Chondrocyte (in vitro differentiated cells): ENCODE results near the gene SRL. TPM values are rescaled to one million over a fixed set of nuclear protein-coding genes. Genes with fewer than 3 reads are reported as not detected.
A peak's percentile ranks its signal among the peaks of the same experiment; 100 is the strongest.
"Not testable (repeated sequence)": the region's sequence is repeated elsewhere in the genome, so short reads cannot be mapped to it uniquely, and the experiment has no call there.

Experiments used
- DNase-seq: peaks from one replicate; pipeline ENCODE4 v3.0.0; 2021; ENCODE audit warnings: mixed read lengths, low spot score
- H3K27ac Mint-ChIP-seq: one replicate; pipeline ENCODE4 v1.8.0; 2021; ENCODE audit warnings: mild to moderate bottlenecking, moderate library complexity, mixed read lengths; ENCODE audit not compliant: unreplicated experiment
- H3K27me3 Mint-ChIP-seq: 2 replicates; pipeline ENCODE4 v1.8.0; 2021; ENCODE audit warnings: low read depth, mixed read lengths
- H3K36me3 Mint-ChIP-seq: 2 replicates; pipeline ENCODE4 v1.8.0; 2021; ENCODE audit warnings: low read depth, mixed read lengths
- H3K4me1 Mint-ChIP-seq: 2 replicates; pipeline ENCODE4 v1.8.0; 2021; ENCODE audit warnings: low read depth, mild to moderate bottlenecking, mixed read lengths
- H3K4me3 Mint-ChIP-seq: one replicate; pipeline ENCODE4 v1.8.0; 2021; ENCODE audit warnings: mild to moderate bottlenecking, moderate library complexity, mixed read lengths; ENCODE audit not compliant: unreplicated experiment
- H3K9me3 Mint-ChIP-seq: 2 replicates; pipeline ENCODE4 v1.8.0; 2021; ENCODE audit warnings: low read depth, mixed read lengths
- total RNA-seq: library from RNA; stranded (reverse); gene quantifications from 3 replicates; pipeline ENCODE4 v1.2.1, GENCODE V29; 2021
- TF ChIP-seq, protein P1 (sequence below): fragments of 200-600 bp; sonication (generic); IDR thresholded peaks from 2 replicates; pipeline ENCODE4 v1.5.0; 2021; ENCODE audit warnings: antibody characterized with exemption, mild to moderate bottlenecking, moderate library complexity

SRL gene
- total RNA-seq, 1 donor from 2014 or later, result not detected

DNA sequence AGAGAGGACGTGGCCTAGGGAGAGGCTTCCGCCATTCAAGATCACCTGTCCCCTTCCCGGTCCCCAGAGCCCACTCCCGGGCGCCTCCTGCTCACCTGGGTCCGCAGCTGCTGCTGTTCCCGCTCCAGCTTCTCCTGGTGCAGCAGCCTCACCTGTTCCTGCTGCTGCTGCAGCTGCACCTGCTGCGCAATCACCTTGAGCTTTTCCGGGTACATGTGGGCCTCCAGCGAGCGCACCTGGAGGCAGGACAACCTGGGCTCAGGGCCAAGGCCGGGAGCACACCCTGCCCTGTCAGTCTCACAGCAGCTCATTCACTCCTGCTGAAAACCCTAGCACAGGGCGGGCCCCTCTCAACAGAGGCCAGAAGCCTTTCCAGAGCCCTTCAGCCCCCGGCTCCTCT lies 18.5 kb upstream of the SRL start:
- Mint-ChIP-seq H3K27ac (no peak overlapping the region), H3K4me3 (no peak overlapping the region), H3K9me3 (no peaks in the 10 kb centered on the region), H3K4me1 (peaks cover 19% of the 10 kb centered on the region), H3K27me3 (no peaks in the 10 kb centered on the region), H3K36me3 (peaks cover 1% of the 10 kb centered on the region)
- TF ChIP-seq, protein P1, sequence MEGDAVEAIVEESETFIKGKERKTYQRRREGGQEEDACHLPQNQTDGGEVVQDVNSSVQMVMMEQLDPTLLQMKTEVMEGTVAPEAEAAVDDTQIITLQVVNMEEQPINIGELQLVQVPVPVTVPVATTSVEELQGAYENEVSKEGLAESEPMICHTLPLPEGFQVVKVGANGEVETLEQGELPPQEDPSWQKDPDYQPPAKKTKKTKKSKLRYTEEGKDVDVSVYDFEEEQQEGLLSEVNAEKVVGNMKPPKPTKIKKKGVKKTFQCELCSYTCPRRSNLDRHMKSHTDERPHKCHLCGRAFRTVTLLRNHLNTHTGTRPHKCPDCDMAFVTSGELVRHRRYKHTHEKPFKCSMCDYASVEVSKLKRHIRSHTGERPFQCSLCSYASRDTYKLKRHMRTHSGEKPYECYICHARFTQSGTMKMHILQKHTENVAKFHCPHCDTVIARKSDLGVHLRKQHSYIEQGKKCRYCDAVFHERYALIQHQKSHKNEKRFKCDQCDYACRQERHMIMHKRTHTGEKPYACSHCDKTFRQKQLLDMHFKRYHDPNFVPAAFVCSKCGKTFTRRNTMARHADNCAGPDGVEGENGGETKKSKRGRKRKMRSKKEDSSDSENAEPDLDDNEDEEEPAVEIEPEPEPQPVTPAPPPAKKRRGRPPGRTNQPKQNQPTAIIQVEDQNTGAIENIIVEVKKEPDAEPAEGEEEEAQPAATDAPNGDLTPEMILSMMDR, result no peak
- no peak for DNase-seq

DNA sequence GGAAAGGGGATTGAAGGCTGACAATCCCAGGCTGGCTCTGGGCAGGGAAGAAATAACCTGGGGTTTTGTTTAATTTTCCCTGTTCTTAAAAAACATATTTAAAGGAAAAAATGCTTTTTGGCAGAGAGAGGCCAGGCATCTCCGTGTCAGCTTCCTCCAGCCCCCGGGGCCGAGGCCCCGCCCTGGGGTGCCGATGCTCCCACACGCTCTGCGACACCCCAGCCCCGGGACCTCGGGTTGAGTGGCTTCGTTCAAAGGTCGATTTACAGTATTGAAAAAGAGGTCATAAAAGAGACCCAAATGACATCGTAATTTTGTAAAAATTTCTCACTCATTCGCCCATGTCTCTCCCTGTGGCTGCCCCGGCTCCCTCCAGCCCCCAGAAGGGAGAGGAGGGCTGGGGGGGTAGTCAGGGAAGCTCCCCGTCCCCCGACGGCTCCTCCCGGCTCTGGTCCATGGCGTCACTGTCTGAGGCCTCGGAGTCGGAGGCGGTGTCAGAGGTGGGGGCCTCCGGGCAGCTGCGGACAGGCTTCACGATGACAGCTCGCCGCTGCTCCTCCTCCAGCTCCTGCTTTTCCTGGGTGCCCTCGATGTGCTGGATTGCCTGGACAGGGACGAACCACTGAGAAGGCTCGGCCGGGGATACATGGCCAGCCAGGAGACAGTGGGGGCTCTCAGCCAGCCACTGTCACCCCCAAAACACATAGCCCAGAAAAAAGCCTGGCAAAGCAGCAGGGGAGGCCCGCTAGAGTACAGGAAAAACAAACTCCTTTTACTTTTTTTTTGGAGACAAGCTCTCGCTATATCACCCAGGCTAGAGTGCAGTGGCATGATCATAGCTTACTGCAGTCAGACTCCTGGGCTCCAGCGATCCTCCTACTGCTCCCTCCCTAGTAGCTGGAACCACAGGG lies 16.0 kb upstream of the SRL start:
- Mint-ChIP-seq H3K9me3 (no peaks in the 10 kb centered on the region), H3K4me3 (no peak overlapping the region)

DNA sequence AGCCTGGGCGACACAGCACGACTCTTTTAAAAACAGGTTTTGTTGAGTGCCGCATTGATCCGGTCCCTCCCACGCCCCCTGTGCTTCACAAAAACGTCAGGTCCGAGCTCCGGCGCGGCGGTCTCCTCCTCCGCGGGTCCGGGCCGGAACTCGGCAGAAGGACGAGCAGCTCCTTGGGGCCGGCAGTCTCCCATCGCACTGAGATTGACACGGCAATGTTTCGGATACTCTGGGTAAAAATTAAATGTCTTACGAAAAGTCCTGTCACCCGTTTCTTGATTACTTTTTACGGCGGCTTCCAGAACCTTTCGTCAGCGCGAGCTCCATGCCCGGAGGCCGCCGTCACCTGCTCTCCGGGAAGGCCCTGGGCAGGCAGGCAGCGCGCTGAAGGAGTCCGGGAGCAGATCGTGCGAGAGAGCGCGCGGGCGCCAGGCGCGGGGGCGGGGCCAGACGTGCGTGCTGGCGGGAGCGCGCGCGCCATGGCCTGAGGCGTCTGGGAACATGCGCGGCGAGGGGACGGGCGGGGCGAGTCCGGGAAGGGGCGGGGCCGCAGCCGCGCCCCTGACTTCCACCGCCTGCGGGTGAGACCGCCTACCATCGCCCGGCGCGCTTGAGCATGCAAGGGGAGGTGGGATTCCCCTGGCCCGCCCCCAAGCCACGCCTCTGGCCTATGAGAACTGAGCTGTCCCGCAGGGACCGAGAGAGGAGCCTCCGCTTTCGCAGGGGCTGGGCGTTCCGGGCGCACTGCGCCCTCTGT lies 11.7 kb upstream of the SRL start:
- H3K9me3 Mint-ChIP-seq, result no peaks in the 10 kb centered on the region
- peaks cover 7% of the 10 kb centered on the region for H3K4me1 Mint-ChIP-seq
- H3K36me3 Mint-ChIP-seq, result no peaks in the 10 kb centered on the region
- DNase-seq, result peak; percentile 100
- peak overlapping the region; percentile 99 for H3K27ac Mint-ChIP-seq
- H3K4me3 Mint-ChIP-seq, result peak overlapping the region; percentile 93
- TF ChIP-seq, protein P1, result no peak
- no peaks in the 10 kb centered on the region for H3K27me3 Mint-ChIP-seq

More for the DNA sequence above, 16.0 kb upstream of the SRL start:
- TF ChIP-seq, protein P1, result no peak
- H3K4me1 Mint-ChIP-seq, result peaks cover 13% of the 10 kb centered on the region
- no peaks in the 10 kb centered on the region for H3K27me3 Mint-ChIP-seq
- H3K27ac Mint-ChIP-seq, result no peak overlapping the region
- DNase-seq, result no peak
- H3K36me3 Mint-ChIP-seq, result peaks cover 1% of the 10 kb centered on the region

DNA sequence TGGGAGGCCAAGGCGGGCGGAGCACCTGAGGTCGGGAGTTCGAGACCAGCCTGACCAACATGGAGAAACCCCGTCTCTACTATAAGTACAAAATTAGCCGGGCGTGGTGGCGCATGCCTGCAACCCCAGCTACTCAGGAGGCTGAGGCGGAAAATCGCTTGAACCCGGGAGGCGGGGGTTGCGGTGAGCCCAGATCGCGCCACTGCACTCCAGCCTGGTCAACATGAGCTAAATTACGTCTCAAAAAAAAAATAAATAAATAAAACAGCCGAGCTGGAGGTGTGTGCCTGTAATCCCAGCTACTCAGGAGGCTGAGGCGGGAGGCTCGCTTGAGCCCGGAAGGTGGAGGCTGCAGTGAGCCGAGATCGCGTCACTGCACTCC lies 11.1 kb upstream of the SRL start:
- not testable (repeated sequence) for H3K27me3 Mint-ChIP-seq, DNase-seq, H3K36me3 Mint-ChIP-seq, H3K9me3 Mint-ChIP-seq, H3K4me1 Mint-ChIP-seq
- Mint-ChIP-seq H3K27ac (peak overlapping the region; percentile 99), H3K4me3 (peak overlapping the region; percentile 93)

DNA sequence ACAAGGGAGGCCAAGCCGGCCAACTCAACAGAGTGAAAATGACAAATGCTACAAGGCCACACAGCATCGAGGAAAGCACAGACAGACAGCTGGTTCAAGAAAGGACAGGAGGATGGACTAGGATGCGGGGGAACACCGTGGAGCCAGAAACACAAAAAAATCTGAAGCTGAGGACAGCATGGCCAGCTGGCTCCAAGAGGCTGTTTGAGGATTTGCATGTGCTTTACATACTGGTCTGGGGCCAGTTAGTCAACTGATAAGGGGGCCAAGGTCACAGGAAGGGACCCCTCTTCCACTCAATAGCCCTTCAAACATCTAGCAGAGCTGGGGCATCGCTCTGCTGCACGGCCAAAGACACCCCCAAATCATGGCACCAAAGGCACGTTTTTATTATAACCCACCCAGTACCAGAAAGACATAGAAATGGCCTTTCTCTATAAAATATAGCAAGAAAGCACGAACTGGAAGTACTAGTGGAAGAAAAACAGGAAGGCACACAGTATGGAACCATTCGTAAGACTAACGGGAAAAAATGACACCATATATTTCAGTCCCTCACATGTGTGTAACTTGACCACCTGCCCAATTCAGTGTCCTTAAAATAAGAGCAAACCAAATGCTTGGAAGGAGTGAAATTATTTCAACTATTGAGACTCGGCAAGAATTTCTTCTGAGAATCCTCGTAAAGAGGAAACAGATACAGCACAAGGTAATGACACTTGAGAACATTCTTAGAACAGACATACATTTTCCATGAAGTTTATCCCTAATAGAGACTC lies 7.8 kb upstream of the SRL start:
- H3K9me3 Mint-ChIP-seq, result no peaks in the 10 kb centered on the region
- H3K36me3 Mint-ChIP-seq, result no peaks in the 10 kb centered on the region
- no peaks in the 10 kb centered on the region for H3K27me3 Mint-ChIP-seq
- TF ChIP-seq, protein P1, result no peak
- DNase-seq, result no peak
- peaks cover 7% of the 10 kb centered on the region for H3K4me1 Mint-ChIP-seq
- no peak overlapping the region for H3K27ac Mint-ChIP-seq
- no peak overlapping the region for H3K4me3 Mint-ChIP-seq
